ENCODE measurements around the gene KCNH2.

The KCNH2 gene

GRCh38 chr7:150997075-150997511, 19.0 kb upstream of the KCNH2 start:
- Histone ChIP-seq H3K9me3 (ENCODE audit: control insufficient read depth, insufficient read depth, low read depth, low read length) (no peaks in the 10 kb centered on the region), H3K27ac (ENCODE audit: extremely low read depth, low read depth, low read length) (no peak overlapping the region), H3K36me3 (ENCODE audit: control insufficient read depth in 2 of 2, insufficient read depth in 1 of 2, low read length in 2 of 2) (no peaks in the 10 kb centered on the region), H3K4me3 (ENCODE audit: low read depth, low read length) (no peak overlapping the region), H3K4me1 (ENCODE audit: control insufficient read depth, insufficient read depth, low read length) (no peaks in the 10 kb centered on the region)
- no peak for TF ChIP-seq ZNF670 (tag by site-specific recombination; IDR thresholded peaks at IDR 0.05; ENCODE audit: low read depth)
- TF ChIP-seq ZEB2 (tag by site-specific recombination; IDR thresholded peaks at IDR 0.05) = no peak
- no peak for TF ChIP-seq ZNF121 (tag by site-specific recombination; IDR thresholded peaks at IDR 0.05)
- TF ChIP-seq ATF2 (tag by site-specific recombination; IDR thresholded peaks at IDR 0.05; ENCODE audit: low read depth) = no peak
- TF ChIP-seq ZNF23 (tag by site-specific recombination; IDR thresholded peaks at IDR 0.05; ENCODE audit: borderline replicate concordance) = no peak
- TF ChIP-seq ZNF335 (tag by site-specific recombination; conservative IDR thresholded peaks at IDR 0.05) = no peak
- no peak for TF ChIP-seq ZNF394 (tag by site-specific recombination; IDR thresholded peaks at IDR 0.05; ENCODE audit: borderline replicate concordance)
- TF ChIP-seq ZNF776 (tag by site-specific recombination; IDR thresholded peaks at IDR 0.05; ENCODE audit: borderline replicate concordance) = no peak
- TF ChIP-seq ZSCAN16 (tag by site-specific recombination; IDR thresholded peaks at IDR 0.05) = no peak
- no peak for TF ChIP-seq ZNF26 (tag by site-specific recombination; IDR thresholded peaks at IDR 0.05)
- TF ChIP-seq ZBTB11 (tag by site-specific recombination; conservative IDR thresholded peaks at IDR 0.05; ENCODE audit: low read depth) = no peak
- no peak for TF ChIP-seq PRDM6 (tag by site-specific recombination; IDR thresholded peaks at IDR 0.05)
- no peak for TF ChIP-seq BCL11B (tag by site-specific recombination; IDR thresholded peaks at IDR 0.05; ENCODE audit: low read depth)
- no peak for TF ChIP-seq PRDM4 (tag by site-specific recombination; IDR thresholded peaks at IDR 0.05)
- no peak for TF ChIP-seq ZNF175 (tag by site-specific recombination; IDR thresholded peaks at IDR 0.05)
- ChIA-PET CTCF (no interaction called here), POLR2A (no interaction called here)

All from HEK293 (cell line).